Fibroblast of pulmonary artery (primary cell): ENCODE measurements around the gene NAA38.
A peak's percentile ranks its signal among the peaks of the same experiment; 100 is the strongest.
"Not testable (repeated sequence)": the region's sequence is repeated elsewhere in the genome, so short reads cannot be mapped to it uniquely, and the experiment has no call there.

Experiments
- DNase-seq: peaks from one replicate; pipeline ENCODE4 v3.0.0-alpha.2; 2010; ENCODE audit warnings: low read depth
- H3K4me3 ChIP-seq: replicated peaks from 2 replicates; pipeline ENCODE4 v1.5.1; 2011; ENCODE audit warnings: low read depth, mild to moderate bottlenecking, control low read depth, low read length, moderate library complexity
- CTCF ChIP-seq: IDR thresholded peaks from 2 replicates; pipeline ENCODE4 v1.5.1; 2011; ENCODE audit warnings: mild to moderate bottlenecking, control low read depth, low read length, inconsistent platforms; ENCODE audit errors: missing control alignments

Gene NAA38

DNA sequence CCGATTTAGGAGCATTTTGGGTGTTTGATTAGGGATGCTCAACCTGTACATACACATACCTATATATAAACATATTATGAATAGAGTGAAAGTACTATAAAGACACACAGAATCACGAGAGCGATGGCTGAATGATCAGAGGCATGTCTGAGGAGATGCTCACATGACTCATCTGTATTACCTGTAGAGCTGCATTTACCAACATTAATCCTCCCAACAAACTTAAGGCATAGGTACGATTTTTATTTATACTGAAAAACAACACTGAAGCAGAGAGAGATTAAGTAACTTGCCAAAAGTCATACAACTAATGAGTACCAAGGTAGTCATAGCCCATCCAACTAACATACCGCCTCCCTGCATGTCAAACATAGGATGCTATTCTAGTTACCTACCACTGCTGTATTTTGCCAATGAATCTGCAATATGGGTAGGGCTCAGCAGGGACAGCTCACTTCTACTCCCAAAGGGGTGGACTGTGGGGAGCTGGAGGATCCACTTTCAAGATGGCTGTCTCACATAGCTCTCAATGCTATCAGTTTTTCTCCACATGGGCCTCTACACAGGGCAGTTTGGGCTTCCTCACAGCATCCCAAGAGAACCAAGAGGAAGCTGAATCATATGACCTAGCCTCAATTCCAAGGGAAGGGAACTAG is 7.8 kb upstream of the NAA38 start:
- TF ChIP-seq CTCF, result no peak
- H3K4me3 ChIP-seq, result no peak overlapping the region
- DNase-seq, result no peak

DNA sequence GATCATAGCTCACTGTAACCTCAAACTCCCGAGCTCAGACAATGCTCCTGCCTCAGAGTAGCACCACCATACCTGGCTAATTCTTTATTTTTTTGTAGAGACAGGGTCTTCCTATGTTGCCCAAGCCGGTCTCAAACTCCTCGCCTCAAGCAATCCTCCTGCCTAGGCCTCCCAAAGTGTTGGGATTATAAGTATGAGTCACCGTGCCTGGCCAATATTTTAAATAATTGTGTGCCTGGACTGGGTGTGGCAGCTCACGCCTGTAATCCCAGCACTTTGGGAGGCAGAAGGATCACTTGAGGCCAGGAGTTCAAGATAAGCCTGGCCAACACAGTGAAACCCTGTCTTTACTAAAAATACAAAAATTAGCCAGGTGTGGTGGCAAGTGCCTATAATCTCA is 7.0 kb upstream of the NAA38 start:
- not testable (repeated sequence) for DNase-seq, H3K4me3 ChIP-seq

DNA sequence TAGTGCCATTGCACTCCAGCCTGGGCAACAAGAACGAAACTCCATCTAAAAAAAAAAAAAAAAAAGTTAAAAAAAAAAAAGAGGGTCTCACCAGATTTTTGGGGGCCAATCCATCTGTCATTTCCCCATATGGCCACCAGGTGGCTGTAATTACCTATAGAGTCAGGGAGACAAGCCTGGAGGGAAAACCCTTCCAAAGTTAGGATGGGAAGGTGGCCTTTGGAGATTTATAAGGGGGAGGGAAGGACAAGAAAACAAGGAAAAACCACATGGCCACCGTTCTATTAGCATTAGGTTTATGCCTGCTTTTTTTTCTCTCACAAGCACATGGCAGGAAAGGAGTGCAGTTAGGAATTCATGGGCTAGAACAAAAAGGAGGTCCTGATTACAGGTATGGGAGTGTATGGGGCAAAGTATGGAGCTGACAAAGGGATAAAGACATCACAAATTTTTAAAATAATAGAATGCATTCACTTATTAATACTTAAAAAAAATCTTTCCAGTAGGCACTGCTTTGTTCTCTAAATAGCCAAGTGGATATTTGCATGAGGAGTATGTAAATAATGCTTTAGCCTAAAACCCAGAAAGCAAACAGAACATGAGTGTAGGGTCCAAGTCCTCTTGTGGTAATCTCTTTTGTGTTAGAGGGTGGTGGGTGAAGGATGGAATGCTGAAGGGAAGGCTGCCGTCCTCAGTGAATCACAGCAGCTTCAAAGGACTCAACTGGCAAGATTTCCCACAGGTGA is 5.5 kb upstream of the NAA38 start:
- peak; percentile 70 for TF ChIP-seq CTCF
- H3K4me3 ChIP-seq, result no peak overlapping the region
- DNase-seq, result peak; percentile 65

DNA sequence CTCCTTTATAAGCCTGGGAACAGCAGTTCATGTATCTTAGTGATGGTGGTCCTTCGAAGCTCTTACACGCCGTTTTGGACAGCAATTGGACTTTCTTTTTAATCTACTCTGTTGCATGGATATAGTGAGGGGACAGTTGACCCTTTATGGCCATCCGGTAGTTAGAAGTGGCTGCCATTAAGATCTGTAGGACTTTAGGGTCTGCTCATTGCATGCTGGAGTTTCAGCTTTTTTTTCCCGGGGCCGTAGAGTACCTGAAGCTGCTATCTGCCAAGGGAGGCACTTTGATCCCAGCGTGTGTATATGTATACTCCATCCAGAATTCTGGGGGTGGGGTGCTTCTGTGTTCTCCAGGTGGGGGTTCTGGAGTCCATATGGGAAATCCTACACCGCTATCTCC is 1.7 kb upstream of the NAA38 start:
- DNase-seq, result no peak
- H3K4me3 ChIP-seq, result peak overlapping the region; percentile 81
- TF ChIP-seq CTCF, result no peak

DNA sequence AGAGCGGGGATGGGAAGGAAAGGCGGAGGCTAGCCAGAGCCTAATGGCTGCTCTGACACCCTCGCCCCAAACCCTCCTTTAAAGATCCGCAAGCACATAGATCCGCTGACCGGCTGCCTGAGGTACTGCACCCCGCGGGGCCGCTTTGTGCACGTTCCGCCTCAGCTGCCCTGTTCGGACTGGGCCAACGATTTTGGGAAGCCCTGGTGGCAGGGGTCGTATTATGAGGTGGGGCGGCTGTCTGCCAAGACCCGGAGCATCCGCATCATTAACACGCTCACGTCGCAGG is 1.1 kb upstream of the NAA38 start:
- peak; percentile 50 for DNase-seq
- peak; percentile 44 for TF ChIP-seq CTCF
- peak overlapping the region; percentile 81 for H3K4me3 ChIP-seq

DNA sequence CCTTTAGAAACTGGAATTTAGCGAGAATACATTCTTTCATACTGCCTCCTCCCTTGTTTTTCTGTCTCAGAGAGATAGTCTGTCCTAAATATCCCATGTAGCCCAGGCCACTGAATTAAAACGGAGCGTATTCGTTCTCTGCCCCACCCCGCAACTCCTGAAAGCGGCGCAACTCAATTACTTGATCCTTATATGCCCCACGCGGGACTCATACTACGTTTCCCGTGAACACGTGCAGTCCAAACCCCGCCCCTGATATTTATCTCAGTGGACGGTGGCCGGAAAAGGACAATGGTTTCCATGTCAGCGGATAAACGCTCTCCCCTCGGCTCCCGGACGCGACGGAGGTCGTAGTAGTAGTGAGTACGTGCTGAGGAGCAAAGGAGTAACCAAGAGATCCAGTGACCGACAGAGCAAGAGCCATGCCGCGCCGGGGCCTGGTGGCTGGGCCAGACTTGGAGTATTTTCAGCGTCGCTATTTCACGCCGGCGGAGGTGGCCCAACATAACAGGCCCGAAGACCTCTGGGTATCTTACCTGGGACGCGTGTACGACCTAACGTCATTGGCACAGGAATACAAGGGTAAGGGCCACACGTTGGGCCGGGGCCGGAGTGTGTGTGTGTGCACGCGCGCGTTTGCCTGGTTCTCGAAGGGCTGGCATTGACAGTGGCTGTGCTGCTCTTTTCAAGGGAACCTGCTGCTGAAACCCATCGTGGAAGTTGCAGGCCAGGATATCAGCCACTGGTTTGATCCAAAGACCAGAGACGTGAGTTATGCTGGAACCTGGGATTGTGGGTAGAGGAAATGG is 558 bp upstream of the NAA38 start, which contains the start of gene CYB5D1:
Gene CYB5D1 (plus strand): TSS at position 291 of the 809 bp plus-strand sequence. CDS start 132 bp downstream, at position 423.
- DNase-seq, result peak; percentile 94
- H3K4me3 ChIP-seq, result peak within 1 kb of the TSS; percentile 81
- TF ChIP-seq CTCF, result no peak
